Stimulated activated CD4-positive, alpha-beta T cell treated with anti-CD3 and anti-CD28 coated beads, Interleukin-15, amount 100 ng/mL, for 1 hour (primary cell): ENCODE measurements around the gene HADHA.

ENCODE experiments used
- DNase-seq, 2 donors: peaks; one replicate each; pipeline ENCODE4 v3.0.0-alpha.2; 2020; ENCODE audit warnings: low read depth in 1 of 2, low spot score in 1 of 2

The HADHA gene

GRCh38 chr2:26245810-26246209 is 1.4 kb upstream of the HADHA start:
- no peak for DNase-seq

GRCh38 chr2:26245231-26245732 is 850 bp upstream of the HADHA start:
- DNase-seq = peak; percentile 16 to 42

- DNase-seq = no peak
Observed at GRCh38 chr2:26243470-26244308, 743 bp downstream of the HADHA start.

GRCh38 chr2:26241928-26242436 is 2.5 kb downstream of the HADHA start:
- DNase-seq = no peak

- DNase-seq = no peak
Observed at GRCh38 chr2:26238311-26238958, 6.0 kb downstream of the HADHA start.

- no peak for DNase-seq
Observed at GRCh38 chr2:26237868-26238267, 6.6 kb downstream of the HADHA start.

- DNase-seq = no peak
Observed at GRCh38 chr2:26235089-26235488, 9.3 kb downstream of the HADHA start.

GRCh38 chr2:26230806-26231205 is 13.6 kb downstream of the HADHA start:
- DNase-seq = no peak

- no peak for DNase-seq
Observed at GRCh38 chr2:26229595-26229994, 14.8 kb downstream of the HADHA start.

GRCh38 chr2:26224095-26224494 is 20.3 kb downstream of the HADHA start:
- no peak for DNase-seq

- no peak for DNase-seq
Observed at GRCh38 chr2:26223018-26223417, 21.4 kb downstream of the HADHA start.

GRCh38 chr2:26217720-26218119 is 26.7 kb downstream of the HADHA start:
- DNase-seq = no peak

GRCh38 chr2:26216587-26216986 is 27.8 kb downstream of the HADHA start:
- no peak for DNase-seq

GRCh38 chr2:26215833-26216232 is 28.6 kb downstream of the HADHA start:
- no peak for DNase-seq

- DNase-seq = no peak
Observed at GRCh38 chr2:26214759-26215158, 29.7 kb downstream of the HADHA start.

GRCh38 chr2:26212011-26212410 is 32.4 kb downstream of the HADHA start:
- no peak for DNase-seq

- no peak for DNase-seq
Observed at GRCh38 chr2:26203906-26204305, 40.5 kb downstream of the HADHA start.

- DNase-seq = no peak
Observed at GRCh38 chr2:26202981-26203490, 41.4 kb downstream of the HADHA start.

- no peak for DNase-seq
Observed at GRCh38 chr2:26197516-26197915, 46.9 kb downstream of the HADHA start.

GRCh38 chr2:26196683-26197418 is 47.6 kb downstream of the HADHA start:
- no peak for DNase-seq
